OCI-LY3 (cell line): ENCODE data around the gene PYM1.
"Not testable (repeated sequence)": the region's sequence is repeated elsewhere in the genome, so short reads cannot be mapped to it uniquely, and the experiment has no call there.

Experiments
- H2AFZ ChIP-seq: fragments of 200-600, 300-600 bp; shearing (Covaris generic); 2 replicates; pipeline ENCODE4 v1.6.0; 2014; ENCODE audit warnings: antibody characterized with exemption, low read depth, low read length
- H3K27ac ChIP-seq: fragments of 200-600, 300-600 bp; sonication (generic); 2 replicates; pipeline ENCODE4 v1.5.1; 2014; ENCODE audit warnings: mild to moderate bottlenecking, low read length, moderate library complexity, mixed read lengths
- H3K27me3 ChIP-seq: fragments of 200-600, 300-600 bp; sonication (generic); 2 replicates; pipeline ENCODE4 v1.6.1; 2014; ENCODE audit warnings: low read depth, low read length, mixed read lengths
- H3K36me3 ChIP-seq: fragments of 200-600, 300-600 bp; sonication (generic); replicated peaks from 2 replicates; pipeline ENCODE3; 2014; ENCODE audit warnings: low read depth, low read length, mixed read lengths
- H3K4me1 ChIP-seq: fragments of 300-600, 200-600 bp; sonication (generic); 2 replicates; pipeline ENCODE4 v1.6.1; 2014; ENCODE audit warnings: low read length, mixed read lengths
- H3K4me2 ChIP-seq: fragments of 200-600, 300-600 bp; sonication (generic); 2 replicates; pipeline ENCODE4 v1.6.1; 2014; ENCODE audit warnings: low read length, mixed read lengths
- H3K4me3 ChIP-seq: fragments of 300-600, 200-600 bp; sonication (generic); 2 replicates; pipeline ENCODE4 v1.5.1; 2014; ENCODE audit warnings: antibody characterized with exemption, mild to moderate bottlenecking, low read length, moderate library complexity
- H3K79me2 ChIP-seq: fragments of 300-600, 200-600 bp; shearing (Covaris generic); 2 replicates; pipeline ENCODE4 v1.6.1; 2014; ENCODE audit warnings: mild to moderate bottlenecking, low read length, mixed read lengths
- H3K9ac ChIP-seq: fragments of 300-600, 200-600 bp; shearing (Covaris generic); 2 replicates; pipeline ENCODE4 v1.6.0; 2014; ENCODE audit warnings: mild to moderate bottlenecking, low read length, moderate library complexity
- H3K9me3 ChIP-seq: fragments of 200-600, 300-600 bp; shearing (Covaris generic); 2 replicates; pipeline ENCODE4 v1.6.1; 2014; ENCODE audit warnings: low read length, mixed read lengths; ENCODE audit not compliant: insufficient read depth
- H4K20me1 ChIP-seq: fragments of 200-600, 300-600 bp; sonication (generic); 2 replicates; pipeline ENCODE4 v1.6.1; 2016; ENCODE audit warnings: low read length, mixed read lengths; ENCODE audit not compliant: insufficient read depth
- EZH2phosphoT487 ChIP-seq: fragments of 200-600 bp; shearing (Covaris generic); IDR thresholded peaks from 2 replicates; pipeline ENCODE4 v1.6.1; 2018; ENCODE audit warnings: antibody characterized with exemption, mixed run types, low read depth
- TF ChIP-seq, protein P1 (sequence below): fragments of 200-600, 300-600 bp; sonication (generic); IDR thresholded peaks from 2 replicates; pipeline ENCODE4 v1.5.1; 2014; ENCODE audit warnings: antibody characterized with exemption, low read length, low read depth

Gene PYM1

GRCh38 chr12:55865327-55865726 is 62.4 kb downstream of the PYM1 start:
- no peaks in the 10 kb centered on the region for H3K27me3 ChIP-seq
- H2AFZ ChIP-seq, result no peak overlapping the region
- TF ChIP-seq EZH2phosphoT487, result no peak
- TF ChIP-seq, protein P1, sequence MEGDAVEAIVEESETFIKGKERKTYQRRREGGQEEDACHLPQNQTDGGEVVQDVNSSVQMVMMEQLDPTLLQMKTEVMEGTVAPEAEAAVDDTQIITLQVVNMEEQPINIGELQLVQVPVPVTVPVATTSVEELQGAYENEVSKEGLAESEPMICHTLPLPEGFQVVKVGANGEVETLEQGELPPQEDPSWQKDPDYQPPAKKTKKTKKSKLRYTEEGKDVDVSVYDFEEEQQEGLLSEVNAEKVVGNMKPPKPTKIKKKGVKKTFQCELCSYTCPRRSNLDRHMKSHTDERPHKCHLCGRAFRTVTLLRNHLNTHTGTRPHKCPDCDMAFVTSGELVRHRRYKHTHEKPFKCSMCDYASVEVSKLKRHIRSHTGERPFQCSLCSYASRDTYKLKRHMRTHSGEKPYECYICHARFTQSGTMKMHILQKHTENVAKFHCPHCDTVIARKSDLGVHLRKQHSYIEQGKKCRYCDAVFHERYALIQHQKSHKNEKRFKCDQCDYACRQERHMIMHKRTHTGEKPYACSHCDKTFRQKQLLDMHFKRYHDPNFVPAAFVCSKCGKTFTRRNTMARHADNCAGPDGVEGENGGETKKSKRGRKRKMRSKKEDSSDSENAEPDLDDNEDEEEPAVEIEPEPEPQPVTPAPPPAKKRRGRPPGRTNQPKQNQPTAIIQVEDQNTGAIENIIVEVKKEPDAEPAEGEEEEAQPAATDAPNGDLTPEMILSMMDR, result no peak
- no peak overlapping the region for H3K4me3 ChIP-seq
- peaks cover 4% of the 10 kb centered on the region; the same call in 1 of the 2 replicates for H3K9me3 ChIP-seq
- no peaks in the 10 kb centered on the region for H3K79me2 ChIP-seq
- H3K9ac ChIP-seq, result no peak overlapping the region
- no peaks in the 10 kb centered on the region for H3K4me1 ChIP-seq
- no peak overlapping the region for H3K4me2 ChIP-seq
- no peaks in the 10 kb centered on the region for H3K36me3 ChIP-seq
- no peaks in the 10 kb centered on the region for H4K20me1 ChIP-seq
- no peak overlapping the region for H3K27ac ChIP-seq

GRCh38 chr12:55862931-55863330 is 64.8 kb downstream of the PYM1 start:
- H4K20me1 ChIP-seq, H3K4me3 ChIP-seq, H3K9ac ChIP-seq, H3K36me3 ChIP-seq, H3K4me2 ChIP-seq, H3K9me3 ChIP-seq, H3K27ac ChIP-seq, H2AFZ ChIP-seq, H3K79me2 ChIP-seq, H3K4me1 ChIP-seq, H3K27me3 ChIP-seq: not testable (repeated sequence)

GRCh38 chr12:55862286-55862685 is 65.4 kb downstream of the PYM1 start:
- Histone ChIP-seq H3K27me3 (no peaks in the 10 kb centered on the region), H3K36me3 (no peaks in the 10 kb centered on the region), H3K79me2 (no peaks in the 10 kb centered on the region), H3K4me1 (no peaks in the 10 kb centered on the region), H3K4me3 (no peak overlapping the region), H3K9ac (no peak overlapping the region), H3K9me3 (peaks cover 4% of the 10 kb centered on the region; the same call in 1 of the 2 replicates), H3K27ac (no peak overlapping the region), H3K4me2 (no peak overlapping the region), H2AFZ (no peak overlapping the region), H4K20me1 (no peaks in the 10 kb centered on the region)
- TF ChIP-seq EZH2phosphoT487, result no peak
- TF ChIP-seq, protein P1, result no peak

DNA sequence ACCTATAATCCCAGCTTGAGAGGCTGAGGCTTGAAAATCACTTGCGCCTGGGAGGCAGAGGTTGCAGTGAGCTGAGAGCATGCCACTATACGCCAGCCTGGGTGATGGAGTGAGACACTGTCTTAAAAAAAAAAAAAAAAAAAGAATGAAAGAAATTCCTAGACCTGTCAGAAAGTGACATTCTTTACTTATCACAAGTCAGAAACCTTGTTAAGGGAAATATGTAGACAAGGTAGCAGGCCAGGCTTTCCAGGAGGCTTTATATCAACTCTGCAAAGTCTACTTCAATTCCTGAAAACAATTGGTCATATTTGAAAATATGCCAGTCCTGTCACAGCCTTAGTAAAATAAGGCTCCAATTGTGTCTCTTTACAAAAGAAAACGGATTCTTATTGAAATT is 65.8 kb downstream of the PYM1 start:
- TF ChIP-seq, protein P1, result no peak
- no peak for TF ChIP-seq EZH2phosphoT487
- no peaks in the 10 kb centered on the region for H3K4me1 ChIP-seq
- no peak overlapping the region for H3K9ac ChIP-seq
- H3K4me3 ChIP-seq, result no peak overlapping the region
- no peak overlapping the region for H3K27ac ChIP-seq
- H3K27me3 ChIP-seq, result no peaks in the 10 kb centered on the region
- H4K20me1 ChIP-seq, result no peaks in the 10 kb centered on the region
- H3K79me2 ChIP-seq, result no peaks in the 10 kb centered on the region
- H2AFZ ChIP-seq, result no peak overlapping the region
- no peaks in the 10 kb centered on the region for H3K36me3 ChIP-seq
- H3K4me2 ChIP-seq, result no peak overlapping the region
- peaks cover 4% of the 10 kb centered on the region; the same call in 1 of the 2 replicates for H3K9me3 ChIP-seq

DNA sequence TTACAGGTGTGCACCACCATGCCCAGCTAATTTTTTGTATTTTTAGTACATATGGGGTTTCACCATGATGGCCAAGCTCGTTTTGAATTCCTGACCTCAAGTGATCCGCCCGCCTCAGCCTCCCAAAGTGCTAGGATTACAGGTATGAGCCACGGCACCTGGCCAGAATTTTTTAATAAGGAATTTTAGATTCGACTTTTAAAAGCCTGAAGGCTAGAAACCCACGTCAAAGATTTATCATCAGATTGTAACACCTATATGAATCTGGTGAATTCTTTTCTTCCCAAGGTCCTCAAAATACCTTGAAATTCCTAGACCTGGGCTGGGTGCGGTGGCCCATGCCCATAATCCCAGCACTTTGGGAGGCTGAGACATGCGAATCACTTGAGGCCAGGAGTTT is 66.3 kb downstream of the PYM1 start:
- Histone ChIP-seq H4K20me1 (no peaks in the 10 kb centered on the region), H3K9ac (no peak overlapping the region), H3K79me2 (no peaks in the 10 kb centered on the region), H3K36me3 (no peaks in the 10 kb centered on the region), H3K4me3 (no peak overlapping the region), H2AFZ (no peak overlapping the region), H3K4me2 (no peak overlapping the region), H3K4me1 (no peaks in the 10 kb centered on the region), H3K27me3 (no peaks in the 10 kb centered on the region), H3K27ac (no peak overlapping the region), H3K9me3 (peaks cover 4% of the 10 kb centered on the region; the same call in 1 of the 2 replicates)
- TF ChIP-seq EZH2phosphoT487, result no peak
- TF ChIP-seq, protein P1, result no peak
